GM21717 (cell line): Measurements from ENCODE around the gene AQP6.

Experiments
- ATAC-seq: cut with Tn5 transposase; IDR thresholded peaks from one replicate; pipeline ENCODE4 v1.9.1; 2021; ENCODE audit warnings: mild to moderate bottlenecking, moderate library complexity; ENCODE audit not compliant: unreplicated experiment

The AQP6 gene, protein sequence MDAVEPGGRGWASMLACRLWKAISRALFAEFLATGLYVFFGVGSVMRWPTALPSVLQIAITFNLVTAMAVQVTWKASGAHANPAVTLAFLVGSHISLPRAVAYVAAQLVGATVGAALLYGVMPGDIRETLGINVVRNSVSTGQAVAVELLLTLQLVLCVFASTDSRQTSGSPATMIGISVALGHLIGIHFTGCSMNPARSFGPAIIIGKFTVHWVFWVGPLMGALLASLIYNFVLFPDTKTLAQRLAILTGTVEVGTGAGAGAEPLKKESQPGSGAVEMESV

DNA sequence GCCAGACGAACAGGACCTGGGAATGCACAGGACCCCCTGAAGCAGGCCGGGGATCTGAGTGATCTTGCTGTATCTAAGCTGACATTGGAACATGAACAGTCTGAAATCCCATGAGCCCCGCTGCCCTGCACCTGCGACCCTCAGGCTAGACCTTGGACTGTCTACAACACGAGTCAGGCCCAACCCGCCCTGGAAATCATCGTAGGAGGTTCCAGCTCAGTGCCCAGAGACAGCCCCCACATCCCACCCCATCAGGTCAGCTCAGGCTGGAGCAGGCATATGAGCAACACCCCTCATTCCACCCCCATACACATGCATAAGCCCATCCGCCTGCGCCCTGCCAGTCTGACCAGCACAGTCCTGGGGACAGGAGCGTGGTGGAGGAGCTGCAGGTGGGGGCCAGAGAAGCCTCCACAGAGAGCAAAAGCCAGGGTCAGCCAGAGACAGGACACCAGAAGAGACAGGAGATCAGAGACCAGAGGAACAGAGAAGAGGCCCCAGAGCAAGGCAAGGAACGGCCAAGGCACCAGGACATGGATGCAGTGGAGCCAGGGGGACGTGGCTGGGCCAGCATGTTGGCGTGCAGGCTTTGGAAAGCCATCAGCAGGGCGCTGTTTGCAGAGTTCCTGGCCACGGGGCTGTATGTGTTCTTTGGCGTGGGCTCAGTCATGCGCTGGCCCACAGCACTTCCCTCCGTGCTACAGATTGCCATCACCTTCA, at the start of gene AQP6:
Gene AQP6 (plus strand): TSS at position 307 of the 720 bp plus-strand sequence. CDS start 227 bp downstream, at position 534.
- no peak for ATAC-seq

DNA sequence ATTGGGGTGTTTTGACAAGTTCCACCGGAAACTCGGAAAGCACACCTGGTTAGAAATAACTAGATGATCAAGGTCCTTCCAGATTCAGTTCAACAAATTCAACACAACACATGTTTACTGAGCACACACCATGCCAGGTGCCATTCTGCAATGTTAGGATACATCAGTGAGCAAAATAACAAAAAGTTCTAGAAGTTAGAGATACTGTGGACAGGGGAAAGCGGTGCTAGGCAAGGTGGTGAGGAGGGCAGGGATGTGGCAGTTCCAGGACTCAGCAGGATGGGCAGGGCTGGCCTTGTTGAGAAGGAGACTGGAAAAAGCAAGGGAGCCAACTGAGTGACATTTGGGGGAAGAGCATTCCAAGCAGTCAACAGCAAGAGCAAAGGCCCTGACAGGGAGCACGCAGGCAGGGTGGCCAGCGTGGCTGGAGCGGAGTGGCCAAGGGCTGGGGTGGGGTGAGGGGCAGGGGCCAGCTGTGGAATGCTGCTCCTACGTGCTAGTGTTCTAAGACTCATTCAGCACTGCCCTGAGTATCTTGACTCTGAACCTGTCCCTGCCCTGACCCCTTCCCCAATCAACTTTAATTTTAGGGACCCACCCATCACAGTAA, 49.6 kb upstream of the AQP6 start:
- no peak for ATAC-seq

DNA sequence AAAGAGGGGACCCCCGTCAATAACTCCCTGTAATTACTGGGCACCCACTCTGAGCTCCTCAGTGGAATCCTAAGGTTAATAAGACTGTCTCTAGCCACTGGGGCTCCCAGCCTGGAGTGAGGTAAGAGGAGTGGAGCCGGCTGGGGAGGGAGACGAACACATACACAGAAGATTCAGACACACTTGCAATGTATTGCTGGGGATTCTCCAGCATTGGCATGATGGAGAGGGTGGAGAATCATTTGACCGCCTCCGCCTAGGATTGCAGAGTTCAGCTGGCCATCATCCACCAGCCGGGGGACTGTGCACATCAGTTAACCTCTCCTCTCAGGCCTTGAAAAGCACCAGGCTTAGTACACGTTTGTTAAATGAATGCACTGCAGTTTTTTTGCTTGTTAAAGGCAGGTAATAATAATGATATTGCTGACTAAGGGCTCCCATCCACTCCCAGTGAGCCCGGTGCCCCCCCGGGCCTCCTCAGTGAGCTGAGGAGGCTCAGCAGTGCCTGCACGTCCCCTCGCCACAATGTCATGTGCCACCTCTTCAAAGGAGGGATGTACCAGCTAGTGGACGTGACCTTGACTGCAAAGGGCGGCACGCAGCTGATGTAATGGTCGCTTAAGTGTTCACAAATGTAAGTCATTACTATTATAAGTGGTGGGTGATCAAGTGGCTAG, 48.7 kb upstream of the AQP6 start:
- no peak for ATAC-seq

DNA sequence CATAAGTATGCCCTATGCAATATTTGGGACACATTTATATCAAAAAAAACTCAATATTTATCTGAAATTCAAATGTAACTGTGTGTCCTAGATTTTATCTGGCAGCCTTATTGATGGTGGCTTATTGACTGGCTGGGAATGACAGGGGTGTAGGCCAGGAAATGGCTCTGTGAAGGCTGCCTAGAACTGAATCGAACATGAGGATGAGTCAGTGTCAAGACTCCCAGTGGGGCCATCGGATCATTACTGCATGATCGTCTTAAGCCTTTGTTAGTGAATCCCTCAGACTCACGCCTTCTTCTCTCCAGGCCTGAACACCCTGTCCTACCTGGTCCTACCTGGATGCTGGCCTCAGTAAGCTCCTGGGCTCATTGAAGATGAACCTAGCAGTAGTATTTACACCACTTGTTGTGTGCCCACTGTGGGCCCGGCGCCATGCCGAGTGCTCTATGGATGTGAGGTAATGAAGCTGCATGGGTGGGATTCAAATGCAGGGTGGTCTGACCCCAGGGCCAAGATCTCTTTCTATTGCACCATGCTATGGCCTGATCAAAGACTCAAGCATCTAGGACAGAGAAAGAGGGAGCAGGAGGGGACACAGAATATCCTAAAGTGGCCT, 48.0 kb upstream of the AQP6 start:
- no peak for ATAC-seq

DNA sequence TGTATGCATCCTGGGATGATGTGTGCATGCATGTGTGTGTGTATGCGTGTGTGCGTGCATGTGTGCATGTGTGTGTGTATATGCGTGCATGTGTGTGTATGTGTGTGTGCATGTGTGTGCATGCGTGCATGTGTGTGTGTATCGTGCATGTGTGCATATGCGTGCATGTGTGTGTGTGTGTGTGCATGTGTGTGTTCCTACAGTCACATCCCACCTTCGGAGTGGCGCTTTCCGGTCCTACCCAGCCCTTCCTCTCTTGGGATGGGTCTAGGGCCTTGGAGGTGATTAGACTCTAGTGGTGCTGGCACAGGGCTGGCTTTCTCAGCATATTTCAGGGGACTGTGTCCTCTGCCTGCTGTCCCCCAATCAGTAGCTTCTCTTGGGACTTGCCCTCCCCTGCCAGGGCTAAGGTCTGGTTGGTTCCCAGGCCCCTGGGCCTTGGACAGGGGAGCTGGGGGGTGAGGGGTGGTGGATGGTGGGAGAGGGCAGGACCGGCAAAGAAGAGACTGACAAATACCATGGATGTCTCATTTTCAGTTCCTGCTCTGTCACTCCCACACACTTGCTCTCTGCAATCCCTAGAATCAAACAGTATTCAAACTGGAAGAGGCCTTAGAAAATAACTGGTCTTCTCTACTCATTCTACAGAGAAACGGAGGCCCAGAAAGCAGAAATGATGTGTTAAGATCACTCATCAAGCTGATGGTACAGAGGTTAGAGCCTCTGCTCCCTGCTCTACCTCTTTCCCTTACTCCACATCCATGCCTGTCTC, 47.1 kb upstream of the AQP6 start:
- no peak for ATAC-seq

DNA sequence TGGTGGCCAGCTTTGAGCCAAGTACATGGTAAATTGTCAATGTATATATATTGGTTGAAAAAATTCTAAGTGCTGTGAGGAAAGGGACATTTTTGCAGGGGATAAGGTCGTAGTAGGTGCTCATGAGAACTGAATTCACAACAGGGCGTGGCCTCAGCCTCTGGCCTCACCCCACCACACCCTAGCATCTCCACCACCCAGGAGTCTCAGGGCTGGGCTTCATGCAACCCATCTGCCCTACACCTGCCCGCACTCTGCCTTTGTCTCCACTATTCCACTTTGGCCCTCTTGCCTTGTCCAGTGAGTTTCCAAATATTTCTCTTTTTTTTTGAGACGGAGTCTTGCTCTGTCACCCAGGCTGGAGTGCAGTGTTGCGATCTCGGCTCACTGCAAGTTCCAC, 44.3 kb upstream of the AQP6 start:
- ATAC-seq: no peak

DNA sequence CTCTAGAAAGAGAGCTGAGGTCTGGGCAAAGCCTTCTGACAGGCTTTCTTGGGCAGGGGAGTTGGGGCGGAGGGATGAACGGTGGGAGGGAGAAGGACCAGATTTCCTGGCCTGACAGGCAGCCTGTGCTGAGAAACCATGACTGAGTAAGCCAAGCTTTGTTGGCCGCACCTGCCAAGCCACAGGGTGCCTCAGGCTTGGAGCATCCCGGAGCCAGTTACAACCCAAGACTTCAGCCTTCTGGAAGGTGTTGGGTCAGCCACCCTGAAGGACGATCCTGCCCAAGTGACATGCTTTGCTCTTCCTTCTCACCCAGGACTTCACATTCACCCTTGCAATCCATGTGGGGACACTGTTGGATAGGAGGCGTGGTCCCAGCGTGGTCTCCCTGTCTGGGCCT, 43.2 kb upstream of the AQP6 start:
- ATAC-seq: no peak

DNA sequence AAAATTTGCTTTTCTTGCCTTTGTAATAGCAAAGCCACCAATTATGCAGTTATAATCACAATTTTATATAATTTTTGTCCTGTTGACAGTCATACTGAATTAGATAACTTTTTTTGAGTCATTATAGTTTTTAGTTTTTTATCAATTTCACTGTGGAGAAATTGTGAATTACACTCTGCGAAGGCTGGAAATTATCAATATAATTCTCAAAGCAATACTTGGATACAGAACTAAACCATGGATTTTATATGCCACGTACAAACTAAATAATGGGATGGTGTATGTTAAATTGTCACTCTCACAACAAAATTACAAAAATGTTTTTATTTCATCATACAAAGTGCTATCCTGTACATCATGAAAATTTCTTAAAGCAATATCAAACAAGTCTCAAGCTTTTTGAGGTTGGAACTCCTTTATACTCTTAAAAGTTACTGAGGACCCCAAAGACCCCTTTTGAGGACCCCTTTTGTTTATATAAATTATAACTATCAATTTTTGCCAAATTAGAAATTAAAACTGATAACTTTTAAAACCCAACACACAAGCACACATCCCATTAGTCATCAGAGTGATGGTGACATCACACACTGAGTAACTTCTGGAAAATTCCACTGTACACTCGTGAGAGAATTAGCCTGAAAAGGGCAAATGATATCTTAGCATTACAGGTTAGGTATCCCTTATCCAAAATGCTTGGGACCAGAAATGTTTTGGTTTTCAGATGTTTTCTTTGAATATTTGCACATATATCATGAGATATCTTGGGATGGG, 42.0 kb upstream of the AQP6 start:
- no peak for ATAC-seq

DNA sequence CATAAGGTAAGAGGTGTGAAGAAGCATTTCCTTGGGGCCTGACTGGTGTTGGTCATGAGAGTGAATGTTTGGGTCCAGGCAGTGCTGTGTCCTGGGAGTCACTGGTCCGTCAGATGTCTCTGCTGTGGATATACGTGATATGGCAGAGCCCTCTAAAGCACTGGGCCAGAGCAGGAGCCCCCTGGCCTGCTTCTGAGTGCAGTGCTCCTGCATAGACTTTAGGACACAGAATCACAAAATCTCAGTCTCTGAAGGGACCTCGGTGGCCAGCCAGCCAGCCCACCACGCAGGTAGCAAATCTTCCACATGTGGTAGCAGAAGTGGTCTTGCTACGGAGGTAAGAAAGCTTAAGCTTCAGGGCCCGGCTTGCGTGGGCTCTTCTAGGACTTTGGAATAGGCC, 40.7 kb upstream of the AQP6 start:
- no peak for ATAC-seq

DNA sequence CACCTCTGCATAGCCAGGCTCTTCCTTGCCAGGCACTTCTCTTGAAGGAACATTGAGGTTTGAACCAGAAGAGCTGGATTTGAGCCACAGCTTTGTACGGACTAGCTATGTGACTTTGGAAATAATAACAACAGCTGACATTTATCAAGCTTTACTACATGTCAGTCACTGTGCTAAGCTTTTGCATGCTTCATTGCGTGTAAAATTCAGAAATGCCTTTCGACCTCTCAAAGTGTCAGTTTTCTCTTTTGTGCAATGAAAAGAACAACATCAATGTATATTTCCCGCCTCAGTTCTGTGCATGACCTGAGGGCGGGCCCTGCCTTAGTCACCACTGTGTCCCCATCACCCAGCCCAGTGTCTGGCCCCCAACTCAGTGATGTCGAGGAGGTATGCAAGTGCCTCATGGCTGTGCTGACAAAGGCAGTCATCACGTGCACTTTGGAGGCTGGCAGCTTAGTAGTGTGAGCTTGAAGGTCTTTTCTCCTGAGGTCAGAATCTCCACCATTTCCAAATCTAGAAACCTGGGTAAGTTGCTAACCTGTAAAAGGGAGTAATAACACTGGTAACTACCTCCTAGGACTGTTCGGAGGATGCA, 40.1 kb upstream of the AQP6 start:
- no peak for ATAC-seq

DNA sequence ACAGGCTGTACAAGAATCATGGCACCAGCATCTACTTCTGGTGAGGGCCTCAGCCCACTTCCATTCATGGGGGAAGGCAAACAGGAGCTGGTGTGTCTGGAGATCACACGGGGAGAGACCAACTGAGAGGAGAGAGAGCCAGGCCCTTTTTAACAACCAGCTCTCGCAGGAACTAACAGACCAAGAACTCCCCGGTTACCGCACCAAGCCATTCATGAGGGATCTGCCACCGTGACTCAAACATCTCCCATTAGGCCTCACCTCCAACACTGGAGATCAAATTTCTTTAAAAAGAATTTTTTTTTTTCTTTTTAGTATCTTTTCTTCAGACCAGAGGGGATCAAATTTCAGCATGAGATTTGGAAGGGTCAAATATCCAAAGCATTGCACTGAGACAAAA, 39.0 kb upstream of the AQP6 start:
- ATAC-seq: no peak

DNA sequence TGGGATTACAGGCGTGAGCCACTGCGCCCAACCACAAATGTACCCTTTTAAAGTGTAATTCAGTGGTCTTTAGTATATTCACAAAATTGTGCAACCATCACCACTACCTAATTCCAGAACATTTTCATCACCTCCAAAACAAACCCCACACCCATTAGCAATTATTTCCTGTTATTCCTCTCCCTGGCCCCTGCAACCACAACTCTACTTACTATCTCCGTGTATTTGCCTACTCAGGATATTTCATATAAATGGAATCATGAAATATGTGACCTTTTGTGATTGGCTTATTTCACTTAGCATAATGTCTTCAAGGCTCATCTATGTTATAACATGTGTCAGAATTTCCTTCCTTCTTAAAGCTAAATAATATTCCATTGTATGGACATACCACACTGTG, 38.2 kb upstream of the AQP6 start:
- no peak for ATAC-seq

DNA sequence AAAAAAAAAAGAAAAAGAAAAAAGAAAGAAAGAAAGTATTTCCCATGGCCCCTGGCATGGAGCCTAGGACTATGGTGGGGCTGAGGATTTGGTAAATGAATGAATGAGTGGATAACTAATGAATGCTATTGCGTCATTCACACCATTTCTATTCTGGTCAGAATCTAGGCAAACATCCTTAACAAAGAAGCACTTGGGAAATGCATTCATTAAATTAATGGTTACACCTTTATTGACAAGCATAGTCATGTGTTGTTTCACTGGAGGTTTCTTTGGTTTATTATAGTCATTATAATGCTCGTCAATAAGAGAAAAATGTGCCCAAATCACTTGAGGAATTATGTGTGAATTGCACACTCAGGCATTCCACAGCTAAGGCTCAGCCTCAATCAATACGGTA, 35.8 kb upstream of the AQP6 start:
- ATAC-seq: no peak

DNA sequence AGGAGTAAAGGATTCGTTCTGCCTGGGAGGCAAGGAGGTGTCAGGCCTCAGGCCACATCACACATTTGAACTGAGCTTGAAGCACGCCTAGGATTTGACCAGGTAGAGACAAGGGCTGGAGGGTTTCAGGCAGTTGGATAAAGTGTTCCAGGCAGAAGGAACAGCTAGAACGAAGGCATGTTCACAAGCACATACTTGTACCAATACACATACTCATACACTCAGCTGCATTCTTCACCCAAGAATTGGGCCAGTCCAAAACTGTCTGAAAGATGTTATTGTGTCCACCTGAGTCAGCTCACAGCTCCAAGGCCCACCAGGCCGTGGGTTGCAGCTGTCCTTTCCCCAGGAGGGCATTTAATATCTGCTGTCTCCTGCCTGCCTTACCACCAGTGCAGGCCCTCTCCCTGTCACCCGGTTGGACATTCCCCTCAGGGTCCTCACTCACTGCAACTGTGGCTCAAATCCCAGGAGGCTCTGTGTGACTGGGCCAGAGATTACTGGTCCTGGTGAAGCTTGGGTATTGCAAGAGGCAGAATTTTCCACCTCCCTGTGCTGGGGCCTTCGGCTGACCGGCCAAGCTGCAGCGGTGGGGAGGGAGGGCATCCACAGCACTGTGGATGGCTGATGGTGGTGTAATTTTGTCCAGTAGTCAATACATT, 35.0 kb upstream of the AQP6 start:
- no peak for ATAC-seq

DNA sequence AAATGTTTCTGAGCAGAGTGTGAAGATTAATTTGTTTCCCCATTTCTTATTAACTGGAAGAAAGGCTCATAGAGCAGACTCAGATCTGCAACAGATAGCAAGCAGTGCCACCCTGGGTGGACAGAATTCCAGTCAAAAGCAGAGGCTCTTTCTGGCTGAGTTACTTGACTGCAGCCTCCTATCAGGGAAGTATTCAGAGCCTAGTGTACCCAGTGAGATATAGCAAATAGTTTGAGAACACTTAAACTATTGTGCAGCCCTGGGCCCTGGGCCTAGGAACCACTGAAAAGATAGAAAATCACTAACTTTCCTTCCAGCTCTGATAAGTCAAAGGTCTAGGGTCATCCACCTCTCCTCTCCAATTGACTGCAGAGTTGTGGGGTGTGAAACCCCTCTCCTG, 33.4 kb upstream of the AQP6 start:
- ATAC-seq: no peak

DNA sequence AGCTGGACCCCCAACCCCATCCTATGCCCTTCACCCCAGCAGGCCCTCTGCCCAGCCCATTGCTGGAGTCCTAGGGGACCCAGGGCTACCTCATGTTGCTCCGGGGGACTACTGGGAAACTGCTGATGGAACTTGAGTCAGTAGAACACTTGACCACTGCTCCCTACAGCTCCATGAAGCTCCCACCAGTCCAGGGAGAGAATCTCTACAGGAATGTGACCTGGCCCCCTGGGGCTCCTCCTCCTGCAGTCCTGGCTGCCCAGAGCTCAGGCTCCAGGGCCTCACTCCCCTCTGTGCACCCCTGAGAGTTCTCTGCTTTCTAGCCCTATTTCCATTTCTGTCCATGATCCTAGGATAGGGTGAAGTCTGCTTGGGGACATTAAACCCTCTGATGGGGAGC, 33.0 kb upstream of the AQP6 start:
- no peak for ATAC-seq

DNA sequence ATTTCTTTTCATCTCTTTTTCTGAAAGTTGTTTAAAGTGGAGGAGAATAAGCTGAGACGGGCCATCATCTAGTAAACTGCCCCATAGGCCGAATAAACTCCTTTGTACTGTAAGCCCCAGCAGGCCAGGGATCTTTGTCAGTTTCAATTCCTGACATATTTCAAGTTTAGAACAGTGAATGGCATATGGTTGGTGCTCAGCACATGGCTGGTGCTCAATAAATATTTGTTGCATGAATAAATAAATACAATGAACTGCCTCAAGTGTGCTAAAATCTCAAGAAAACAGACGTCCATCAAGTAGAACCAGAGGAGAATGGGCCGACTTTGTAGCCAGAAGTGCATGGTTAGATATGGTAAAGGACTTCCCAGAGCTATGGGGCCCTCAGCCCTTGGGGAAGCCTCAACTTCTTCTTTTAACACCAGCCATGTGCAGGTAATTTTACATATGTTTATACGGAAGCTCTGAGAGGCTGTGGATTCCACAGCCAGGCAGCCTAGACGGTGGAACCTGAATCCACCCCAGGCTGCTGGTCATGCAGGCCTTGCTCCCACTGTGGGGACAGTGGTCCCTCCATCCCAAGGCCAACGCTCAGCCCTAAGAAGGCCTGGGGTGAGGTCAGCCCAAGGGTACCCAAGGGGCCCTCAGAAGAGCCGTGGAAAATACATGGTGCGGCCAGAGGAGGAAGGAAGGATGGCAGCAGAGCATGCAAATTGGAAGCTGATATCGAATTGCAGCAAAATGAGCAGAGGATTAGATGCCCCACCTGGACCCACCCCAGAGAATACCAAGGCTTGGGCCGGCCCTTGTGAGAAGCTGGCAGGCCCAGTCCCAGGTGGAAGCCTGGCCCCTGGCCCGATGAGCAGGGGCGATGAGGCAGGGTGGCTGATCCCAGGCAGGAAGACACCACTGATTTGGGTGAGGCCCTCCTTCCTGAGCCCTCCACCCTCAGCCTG, 30.9 kb upstream of the AQP6 start:
- no peak for ATAC-seq

DNA sequence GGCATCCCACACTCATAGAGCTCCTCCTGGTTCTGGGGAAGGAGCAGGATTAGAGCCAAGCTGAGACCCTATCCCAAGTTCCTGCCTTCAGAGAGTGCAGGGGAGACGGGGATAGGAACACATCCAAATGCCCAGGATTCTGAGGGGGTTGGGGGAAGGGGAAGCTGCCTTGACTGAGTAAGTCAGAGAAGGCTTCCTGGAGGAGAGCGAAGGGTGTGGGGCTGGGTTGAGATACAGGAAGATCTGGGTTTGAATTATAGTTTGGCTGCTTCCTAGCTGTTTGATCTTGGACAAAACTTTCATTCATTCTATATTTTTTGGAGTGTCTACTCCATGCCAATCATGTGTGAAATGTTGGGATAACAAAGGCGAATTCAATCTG, 30.2 kb upstream of the AQP6 start:
- no peak for ATAC-seq
